Liver (tissue), 9 donors: ENCODE measurements around the gene F2RL1. TPM values are rescaled to one million over a fixed set of nuclear protein-coding genes. Genes with fewer than 3 reads are reported as not detected.

Experiments used
- DNase-seq: peaks from one replicate; pipeline ENCODE4 v3.0.0-alpha.2; 2017; ENCODE audit warnings: low spot score
- H3K27ac ChIP-seq, 2 donors: one replicate each; pipeline ENCODE4 v1.7.0; 2013; ENCODE audit warnings: inconsistent platforms in 2 of 2, low read length in 2 of 2, control low read depth in 1 of 2, low read depth in 1 of 2, mild to moderate bottlenecking in 1 of 2
- H3K27me3 ChIP-seq, 4 donors: one replicate each; pipeline versions ENCODE4 v1.6.1 to v1.7.0; 2013; ENCODE audit warnings: low read length in 3 of 4, inconsistent platforms in 1 of 4, mild to moderate bottlenecking in 1 of 4, moderate library complexity in 1 of 4; ENCODE audit not compliant: control insufficient read depth in 4 of 4, insufficient read depth in 4 of 4
- H3K36me3 ChIP-seq, 4 donors: one replicate each; pipeline versions ENCODE4 v1.6.1 to v1.7.0; 2013; ENCODE audit warnings: low read length in 3 of 4, mild to moderate bottlenecking in 3 of 4, low read depth in 1 of 4, moderate library complexity in 1 of 4; ENCODE audit not compliant: control insufficient read depth in 4 of 4, insufficient read depth in 3 of 4
- H3K4me1 ChIP-seq, 4 donors: one replicate each; pipeline versions ENCODE4 v1.6.1 to v1.7.0; 2013; ENCODE audit warnings: low read length in 3 of 4, mild to moderate bottlenecking in 3 of 4, moderate library complexity in 1 of 4; ENCODE audit not compliant: control insufficient read depth in 4 of 4, insufficient read depth in 4 of 4
- H3K4me3 ChIP-seq, 3 donors: one replicate each; pipeline versions ENCODE4 v1.6.1 to v1.7.0; 2013; ENCODE audit warnings: low read length in 3 of 3, control low read depth in 1 of 3, low read depth in 1 of 3, mild to moderate bottlenecking in 1 of 3
- H3K9ac ChIP-seq, 2 donors: one replicate each; pipeline ENCODE4 v1.7.0; 2013; ENCODE audit warnings: low read length in 2 of 2, mild to moderate bottlenecking in 2 of 2, moderate library complexity in 2 of 2, control low read depth in 1 of 2, low read depth in 1 of 2
- H3K9me3 ChIP-seq, 4 donors: one replicate each; pipeline versions ENCODE4 v1.6.1 to v1.7.0; 2013; ENCODE audit warnings: low read length in 3 of 4; ENCODE audit not compliant: control insufficient read depth in 4 of 4
- ATF3 ChIP-seq: IDR thresholded peaks from 2 replicates; pipeline ENCODE4 v1.6.1; 2016; ENCODE audit warnings: antibody characterized with exemption
- CTCF ChIP-seq: fragments of 150-350 bp; IDR thresholded peaks from 2 replicates; pipeline ENCODE4 v1.5.1; 2017; ENCODE audit warnings: improper control_type of control experiment, low read depth, low read length; ENCODE audit not compliant: missing input control
- EGR1 ChIP-seq, 2 donors: IDR thresholded peaks; 2 replicates each; pipeline ENCODE4 v1.6.1; 2016 to 2018; ENCODE audit warnings: antibody characterized with exemption in 2 of 2, low read depth in 2 of 2
- FOXA1 ChIP-seq: IDR thresholded peaks from 2 replicates; pipeline ENCODE4 v1.6.1; 2016; ENCODE audit warnings: antibody characterized with exemption
- FOXA2 ChIP-seq: IDR thresholded peaks from 2 replicates; pipeline ENCODE4 v1.6.1; 2016; ENCODE audit warnings: antibody characterized with exemption
- GABPA ChIP-seq, 2 donors: IDR thresholded peaks in 1 of 2; conservative IDR thresholded peaks in 1 of 2; 2 replicates each; pipeline ENCODE4 v1.6.1; 2016; ENCODE audit warnings: antibody characterized with exemption in 2 of 2, mild to moderate bottlenecking in 1 of 2, moderate library complexity in 1 of 2
- HNF4A ChIP-seq, 2 donors: conservative IDR thresholded peaks; 2 replicates each; pipeline ENCODE4 v1.6.1; 2016; ENCODE audit warnings: antibody characterized with exemption in 2 of 2, mild to moderate bottlenecking in 2 of 2
- HNF4G ChIP-seq: IDR thresholded peaks from 2 replicates; pipeline ENCODE4 v1.6.1; 2016; ENCODE audit warnings: antibody characterized with exemption
- JUND ChIP-seq, 2 donors: IDR thresholded peaks; 2 replicates each; pipeline ENCODE4 v1.6.1; 2016; ENCODE audit warnings: antibody characterized with exemption in 2 of 2
- MAX ChIP-seq: IDR thresholded peaks from 2 replicates; pipeline ENCODE4 v1.6.1; 2016; ENCODE audit warnings: antibody characterized with exemption
- NR2F2 ChIP-seq: IDR thresholded peaks from 2 replicates; pipeline ENCODE4 v1.6.1; 2016; ENCODE audit warnings: antibody characterized with exemption
- RAD21 ChIP-seq, 2 donors: IDR thresholded peaks; 2 replicates each; pipeline ENCODE4 v1.6.1; 2016; ENCODE audit warnings: antibody characterized with exemption in 2 of 2, mild to moderate bottlenecking in 2 of 2
- REST ChIP-seq: IDR thresholded peaks from 2 replicates; pipeline ENCODE4 v1.6.1; 2016; ENCODE audit warnings: antibody characterized with exemption, mild to moderate bottlenecking
- RXRA ChIP-seq, 2 donors: IDR thresholded peaks; 2 replicates each; pipeline ENCODE4 v1.6.1; 2017 to 2018; ENCODE audit warnings: antibody characterized with exemption in 2 of 2, mild to moderate bottlenecking in 1 of 2
- SP1 ChIP-seq: IDR thresholded peaks from 2 replicates; pipeline ENCODE4 v1.6.1; 2018; ENCODE audit warnings: antibody characterized with exemption, mild to moderate bottlenecking
- TAF1 ChIP-seq: conservative IDR thresholded peaks from 2 replicates; pipeline ENCODE4 v1.6.1; 2016; ENCODE audit warnings: antibody characterized with exemption, mild to moderate bottlenecking
- YY1 ChIP-seq: IDR thresholded peaks from 2 replicates; pipeline ENCODE4 v1.6.1; 2016; ENCODE audit warnings: antibody characterized with exemption, mild to moderate bottlenecking
- ZBTB33 ChIP-seq: IDR thresholded peaks from 2 replicates; pipeline ENCODE4 v1.6.1; 2016; ENCODE audit warnings: antibody characterized with exemption
- WGBS: extraction: QIAGEN DNeasy Blood & Tissue Kit; methylation state at CpG from one replicate; pipeline ENCODE4 v1.1.7; 2013; 5-methylcytosine and 5-hydroxymethylcytosine counted together
- polyA plus RNA-seq, 2 donors: library from polyadenylated mRNA; stranded (reverse) in 1 of 2; unstranded in 1 of 2; fragments of 200-250 nt in 1 of 2; fragments of >200 nt in 1 of 2; fragmentation: Nextera tagmentation in 1 of 2; extraction: Ambion mirVana in 1 of 2; gene quantifications; one replicate each; pipeline versions ENCODE4 v1.2.1 to v1.2.3, GENCODE V29; 2013 to 2015
- total RNA-seq, 2 donors: library from RNA; depleted of rRNA; stranded (reverse); fragments of >200 nt; gene quantifications; one replicate each; pipeline ENCODE4 v1.2.3, GENCODE V29; 2014
- donor health status: healthy.
- donor health status: healthy.
- donor health status: healthy.
- donor health status: healthy.
- donor health status: healthy.

Gene F2RL1
- total and polyA plus RNA-seq, 4 donors, result 3.1 to 8.9 (median 5.7) TPM

GRCh38 chr5:76771705-76772405, 47.0 kb upstream of the F2RL1 start (continued):
- TF ChIP-seq MAX, result no peak

GRCh38 chr5:76775921-76776320, 42.9 kb upstream of the F2RL1 start:
- no peak for DNase-seq
- Histone ChIP-seq H3K36me3 (no peaks in the 10 kb centered on the region), H3K4me3 (no peak overlapping the region), H3K9ac (no peak overlapping the region), H3K9me3 (no peaks in the 10 kb centered on the region), H3K4me1 (peaks cover 0 to 2% (median under 1%) of the 10 kb centered on the region in 4 donors), H3K27ac (no peak overlapping the region), H3K27me3 (no peaks in the 10 kb centered on the region)
- TF ChIP-seq NR2F2, result no peak
- TF ChIP-seq EGR1 (IDR thresholded peaks at IDR 0.05; ENCODE audit: low read depth in 2 of 2), result no peak
- no peak for TF ChIP-seq ZBTB33
- TF ChIP-seq YY1, result no peak
- no peak for TF ChIP-seq FOXA2
- TF ChIP-seq SP1, result no peak
- no peak for TF ChIP-seq CTCF
- TF ChIP-seq ATF3, result no peak
- TF ChIP-seq RAD21 (IDR thresholded peaks at IDR 0.05), result no peak
- TF ChIP-seq HNF4G, result no peak
- TF ChIP-seq RXRA (IDR thresholded peaks at IDR 0.05), result no peak
- no peak for TF ChIP-seq FOXA1
- TF ChIP-seq GABPA (IDR thresholded peaks at IDR 0.05 in 1 of 2, conservative IDR thresholded peaks at IDR 0.05 in 1 of 2), result no peak
- WGBS, result 88% methylated on average over 5 of the region's 5 CpGs

- H3K4me3 ChIP-seq, result no peak overlapping the region
- H3K27me3 ChIP-seq, result no peaks in the 10 kb centered on the region
- WGBS, result 81% methylated on average over 2 of the region's 2 CpGs
- no peak overlapping the region for H3K9ac ChIP-seq
- TF ChIP-seq REST (no peak), NR2F2 (no peak), JUND (IDR thresholded peaks at IDR 0.05) (no peak), FOXA1 (no peak), TAF1 (no peak), ZBTB33 (no peak), MAX (no peak), HNF4A (conservative IDR thresholded peaks at IDR 0.05) (no peak), ATF3 (no peak), GABPA (IDR thresholded peaks at IDR 0.05 in 1 of 2, conservative IDR thresholded peaks at IDR 0.05 in 1 of 2) (no peak), FOXA2 (no peak), SP1 (no peak), YY1 (no peak), RAD21 (IDR thresholded peaks at IDR 0.05) (no peak), EGR1 (IDR thresholded peaks at IDR 0.05; ENCODE audit: low read depth in 2 of 2) (no peak)
- no peak overlapping the region for H3K27ac ChIP-seq
- H3K4me1 ChIP-seq, result peaks cover 0 to 2% (median under 1%) of the 10 kb centered on the region in 4 donors
- no peak for DNase-seq
- H3K36me3 ChIP-seq, result no peaks in the 10 kb centered on the region
- H3K9me3 ChIP-seq, result no peaks in the 10 kb centered on the region
Observed at GRCh38 chr5:76776391-76776790, 42.4 kb upstream of the F2RL1 start.
